HS-27A (cell line): ENCODE data around the gene ARHGEF11.
A peak's percentile ranks its signal among the peaks of the same experiment; 100 is the strongest.

Source experiments
- DNase-seq: peaks from one replicate; pipeline ENCODE4 v3.0.0-alpha.2; 2012; ENCODE audit warnings: low read depth, missing footprints

The ARHGEF11 gene

DNA sequence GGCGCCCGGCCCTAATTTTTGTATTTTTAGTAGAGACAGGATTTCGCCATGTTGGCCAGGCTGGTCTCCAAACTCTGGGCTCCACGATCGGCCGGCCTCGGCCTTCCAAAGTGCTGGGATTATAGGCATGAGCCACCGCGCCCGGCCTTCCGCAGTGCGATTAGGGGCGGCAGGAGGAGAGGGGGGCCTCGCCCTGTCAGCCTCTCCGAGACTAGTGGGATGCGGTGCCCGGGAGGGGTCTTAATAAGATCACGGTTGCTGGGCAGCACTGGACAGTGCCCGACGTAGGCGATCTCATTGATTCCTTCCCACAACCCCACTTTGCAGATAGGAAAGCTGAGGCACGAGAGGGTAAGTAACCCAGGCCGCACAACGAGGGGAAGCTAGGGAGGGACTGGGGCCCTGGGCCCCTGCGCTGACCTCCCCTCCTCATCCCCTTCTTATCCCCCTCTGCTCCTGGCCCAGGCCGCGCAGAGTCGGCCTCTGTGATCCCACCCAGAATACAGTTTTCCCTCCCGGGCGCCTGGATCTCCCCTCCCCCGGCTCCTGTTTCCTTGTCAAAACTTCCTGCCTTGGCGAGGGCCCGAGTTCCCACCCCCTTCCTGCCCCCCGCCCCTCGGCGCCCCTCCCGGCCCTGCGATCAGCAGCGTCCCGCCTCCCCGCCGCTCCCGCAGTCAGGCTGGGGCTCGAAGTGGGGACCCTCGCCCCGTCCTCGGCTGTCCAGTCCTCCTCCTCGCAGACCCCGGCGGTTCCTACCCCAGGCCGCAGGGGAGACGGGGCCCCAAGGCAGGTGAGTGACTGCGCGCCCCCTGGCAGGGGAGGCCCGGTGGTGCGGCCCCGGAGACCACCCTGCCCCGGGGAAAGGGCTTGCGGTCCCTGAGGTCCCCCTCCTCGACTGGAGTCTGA is 152.2 kb downstream of the ARHGEF11 start, which contains the start of gene PEAR1:
Gene PEAR1, plus strand, starts transcription at position 671 of the 906 bp plus-strand sequence. CDS start 10,209 bp downstream, outside the sequence.
- DNase-seq, result no peak

- DNase-seq, result peak; percentile 47
Observed at GRCh38 chr1:156892190-156893047, 153.1 kb downstream of the ARHGEF11 start.

DNA sequence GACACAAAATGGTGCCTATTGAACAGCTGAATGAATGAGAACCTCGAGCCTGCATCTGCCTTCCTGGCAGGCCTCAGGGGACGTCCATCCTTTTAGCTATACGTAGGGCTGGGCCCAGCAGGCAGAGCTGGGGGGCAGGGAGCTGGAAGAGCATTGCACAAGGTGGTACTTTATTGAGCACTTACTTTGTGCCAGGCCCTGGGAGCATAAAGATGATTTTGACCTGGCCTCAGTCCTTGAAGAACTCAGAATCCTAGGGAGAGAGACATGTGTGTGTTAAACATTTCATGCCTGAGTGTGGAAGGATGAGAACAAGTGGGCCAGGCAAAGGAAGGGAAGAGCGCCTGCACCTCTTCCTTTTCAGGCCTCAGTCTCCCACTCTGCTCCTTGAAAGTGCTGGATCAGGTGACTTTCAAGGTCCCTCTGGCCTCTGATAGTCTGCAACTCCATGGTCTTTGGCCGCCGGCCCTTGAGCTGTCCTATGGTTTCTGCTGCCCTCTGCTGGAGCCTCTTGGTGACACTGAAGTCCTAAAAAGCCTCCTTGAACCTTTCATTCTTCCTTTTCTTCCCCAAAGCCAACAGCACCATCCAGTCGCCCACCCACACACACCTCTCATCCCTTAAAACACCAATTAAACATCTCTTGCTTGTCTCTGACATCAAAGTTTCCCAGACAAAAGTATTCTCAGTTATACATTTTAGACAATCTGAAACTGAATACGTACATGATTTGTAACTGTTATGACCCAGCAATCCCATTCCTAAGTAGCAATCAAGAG is 155.6 kb downstream of the ARHGEF11 start:
- peak; percentile 57 for DNase-seq

GRCh38 chr1:156887734-156888133 is 157.8 kb downstream of the ARHGEF11 start:
- DNase-seq, result no peak

DNA sequence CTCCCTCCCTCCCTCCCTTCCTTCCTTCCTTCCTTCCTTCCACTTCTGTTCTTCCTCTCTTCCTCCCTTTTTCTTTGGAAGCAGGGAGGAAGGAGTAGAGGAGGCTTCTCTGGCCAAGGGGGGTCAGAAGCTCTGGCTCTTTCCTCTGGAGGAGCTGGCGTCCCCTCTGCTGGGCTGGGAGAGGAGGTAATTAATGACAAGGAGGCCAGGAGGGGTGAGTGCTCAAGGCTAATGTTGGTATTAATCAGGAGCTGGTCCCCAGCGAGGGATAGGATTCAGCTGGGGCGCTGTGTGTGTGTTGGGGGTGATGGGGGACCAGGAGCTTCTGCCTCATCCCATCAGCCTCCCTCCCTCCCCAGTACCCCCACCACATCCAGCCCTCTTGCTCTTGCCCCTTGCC is 158.2 kb downstream of the ARHGEF11 start:
- DNase-seq, result no peak

- DNase-seq, result no peak
Observed at GRCh38 chr1:156886583-156887281, 158.8 kb downstream of the ARHGEF11 start.

DNA sequence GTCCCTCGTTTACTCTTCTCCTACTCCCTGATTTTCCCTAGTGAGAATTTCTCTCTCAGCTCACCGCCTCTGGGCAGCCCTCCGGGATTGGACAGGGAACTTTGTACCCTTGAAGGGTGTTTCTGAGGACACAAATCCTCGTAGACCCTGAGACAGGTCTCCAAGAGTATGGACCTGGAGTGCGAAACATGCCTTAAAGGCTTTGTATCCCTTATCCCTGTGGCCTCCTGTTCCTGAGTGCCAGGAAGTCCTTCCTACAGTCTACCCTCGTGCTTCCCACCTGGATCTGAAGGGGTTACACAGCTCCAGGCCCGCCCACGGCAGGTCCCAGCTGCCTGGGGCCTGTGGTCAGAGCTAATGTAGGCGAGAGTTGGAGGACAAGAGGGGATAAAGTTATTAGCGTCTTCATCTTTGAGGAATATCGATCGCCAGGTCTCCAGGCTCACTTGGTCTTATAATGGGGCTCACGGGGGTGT is 159.6 kb downstream of the ARHGEF11 start:
- DNase-seq, result no peak

DNA sequence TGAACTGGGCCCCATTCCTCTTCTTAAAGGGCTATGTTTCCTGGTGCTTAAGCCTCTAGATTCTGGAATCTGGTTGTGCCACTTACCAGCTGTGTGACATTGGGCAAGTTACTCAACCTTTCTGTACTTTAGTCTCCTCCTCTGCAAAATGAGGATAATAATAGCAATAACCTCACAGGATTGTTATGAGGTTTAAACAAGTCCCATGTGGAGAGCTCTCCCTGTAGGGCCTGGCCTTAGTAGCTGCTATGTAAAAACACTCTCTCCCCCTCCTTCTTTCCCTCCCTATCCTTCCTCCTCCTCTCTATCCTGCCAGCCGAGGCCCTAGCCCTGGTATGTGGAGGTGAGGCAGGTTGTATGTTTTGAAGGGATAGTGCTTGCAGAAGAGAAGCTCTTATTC is 160.2 kb downstream of the ARHGEF11 start:
- no peak for DNase-seq
